Hepatocyte (in vitro differentiated cells): ENCODE results near the gene MPZL2.

Experiments used
- CTCF ChIP-seq: fragments of 200-600 bp; sonication (generic); IDR thresholded peaks from 2 replicates; pipeline ENCODE4 v1.5.1; 2016; ENCODE audit warnings: antibody characterized with exemption, mild to moderate bottlenecking; ENCODE audit not compliant: poor library complexity
- EZH2 ChIP-seq: fragments of 200-600 bp; sonication (generic); IDR thresholded peaks from 2 replicates; pipeline ENCODE4 v1.6.1; 2016; ENCODE audit warnings: antibody characterized with exemption, mild to moderate bottlenecking, borderline replicate concordance
- EZH2phosphoT487 ChIP-seq: fragments of 200-600 bp; sonication (generic); IDR thresholded peaks from one replicate; pipeline ENCODE4 v1.6.1; 2018; ENCODE audit warnings: antibody characterized with exemption, mild to moderate bottlenecking, low read depth, moderate library complexity; ENCODE audit not compliant: unreplicated experiment, severe bottlenecking

GRCh38 chr11:118258410-118258809 lies 5.7 kb downstream of the MPZL2 start:
- TF ChIP-seq CTCF, result peak; percentile 9
- no peak for TF ChIP-seq EZH2
- no peak for TF ChIP-seq EZH2phosphoT487
